ENCODE results near the gene ZNF267. TPM values are rescaled to one million over a fixed set of nuclear protein-coding genes. Genes with fewer than 3 reads are reported as not detected.

Gene ZNF267
- total RNA-seq, 4 donors from 2014 or later: 13.1 to 25.9 (median 16.2) TPM

GRCh38 chr16:31874366-31875111 is 932 bp downstream of the ZNF267 start:
- H3K4me3 ChIP-seq (replicated peaks in 1 of 3): peak overlapping the region; percentile 75 to 97 (median 85)
- peak overlapping the region; percentile 78 to 91 (median 83) for H3K27ac ChIP-seq
- H3K9me3 ChIP-seq: no peaks in the 10 kb centered on the region
- intact Hi-C loops (cut with DNase I): loop anchor here (10.0 kb wide), 1 partner anchor 170 kb away; no protein-coding TSS in a partner anchor
- no peaks in the 10 kb centered on the region for H3K27me3 ChIP-seq
- H3K4me1 ChIP-seq: peaks cover 20 to 45% of the 10 kb centered on the region in 2 donors
- H3K36me3 ChIP-seq: no peaks in the 10 kb centered on the region
- WGBS, 2 donors: 8 to 12% methylated on average over 14 of the region's 14 CpGs
- TF ChIP-seq POLR2A (IDR thresholded peaks at IDR 0.05) (no peak), CTCF (IDR thresholded peaks at IDR 0.05) (no peak)
- DNase-seq: no peak

GRCh38 chr16:31875112-31875803 is 1.7 kb downstream of the ZNF267 start:
- intact Hi-C loops (cut with DNase I): loop anchor here (10.0 kb wide), 1 partner anchor 170 kb away; no protein-coding TSS in a partner anchor
- Histone ChIP-seq H3K36me3 (no peaks in the 10 kb centered on the region), H3K9me3 (no peaks in the 10 kb centered on the region), H3K4me3 (replicated peaks in 1 of 3) (peak overlapping the region in 1 of 3 donors; percentile 85), H3K27ac (peak overlapping the region in 2 of 3 donors; percentile 83 to 91), H3K4me1 (peaks cover 20 to 52% of the 10 kb centered on the region in 2 donors), H3K27me3 (no peaks in the 10 kb centered on the region)
- TF ChIP-seq CTCF (IDR thresholded peaks at IDR 0.05) (no peak), POLR2A (IDR thresholded peaks at IDR 0.05) (no peak)
- WGBS, 2 donors: 72 to 78% methylated on average over 5 of the region's 5 CpGs
- DNase-seq: no peak

- H3K4me3 ChIP-seq (replicated peaks in 1 of 3): no peak overlapping the region
- H3K27ac ChIP-seq: peak overlapping the region in 1 of 3 donors; percentile 83
- no peaks in the 10 kb centered on the region for H3K27me3 ChIP-seq
- no peaks in the 10 kb centered on the region for H3K36me3 ChIP-seq
- intact Hi-C loops (cut with DNase I): loop anchor here (10.0 kb wide), 1 partner anchor 171 kb away; no protein-coding TSS in a partner anchor
- DNase-seq: no peak
- peaks cover 24 to 58% of the 10 kb centered on the region in 2 donors for H3K4me1 ChIP-seq
- H3K9me3 ChIP-seq: no peaks in the 10 kb centered on the region
- TF ChIP-seq CTCF (IDR thresholded peaks at IDR 0.05) (no peak), POLR2A (IDR thresholded peaks at IDR 0.05) (no peak)
- 86 to 89% methylated on average over 4 of the region's 4 CpGs for WGBS, 2 donors
These were observed 2.4 kb downstream of the ZNF267 start for GRCh38 chr16:31875928-31876547.

- intact Hi-C loops (cut with DNase I): loop anchor here (10.0 kb wide), 1 partner anchor 172 kb away; no protein-coding TSS in a partner anchor
- DNase-seq: peak; percentile 27 to 34
- Histone ChIP-seq H3K27me3 (no peaks in the 10 kb centered on the region), H3K36me3 (no peaks in the 10 kb centered on the region), H3K9me3 (no peaks in the 10 kb centered on the region), H3K4me3 (replicated peaks in 1 of 3) (no peak overlapping the region), H3K27ac (peak overlapping the region; percentile 52 to 73 (median 65)), H3K4me1 (peaks cover 27 to 61% of the 10 kb centered on the region in 2 donors)
- no peak for TF ChIP-seq CTCF (IDR thresholded peaks at IDR 0.05)
- peak in 1 of 2 donors; percentile 20 for TF ChIP-seq POLR2A (IDR thresholded peaks at IDR 0.05)
- WGBS, 2 donors: 50 to 56% methylated on average over 5 of the region's 5 CpGs
These were observed 3.6 kb downstream of the ZNF267 start for GRCh38 chr16:31876951-31877828.

All from thyroid gland (tissue), 4 donors.